ENCODE results near the gene FAM50A.

The FAM50A gene

DNA sequence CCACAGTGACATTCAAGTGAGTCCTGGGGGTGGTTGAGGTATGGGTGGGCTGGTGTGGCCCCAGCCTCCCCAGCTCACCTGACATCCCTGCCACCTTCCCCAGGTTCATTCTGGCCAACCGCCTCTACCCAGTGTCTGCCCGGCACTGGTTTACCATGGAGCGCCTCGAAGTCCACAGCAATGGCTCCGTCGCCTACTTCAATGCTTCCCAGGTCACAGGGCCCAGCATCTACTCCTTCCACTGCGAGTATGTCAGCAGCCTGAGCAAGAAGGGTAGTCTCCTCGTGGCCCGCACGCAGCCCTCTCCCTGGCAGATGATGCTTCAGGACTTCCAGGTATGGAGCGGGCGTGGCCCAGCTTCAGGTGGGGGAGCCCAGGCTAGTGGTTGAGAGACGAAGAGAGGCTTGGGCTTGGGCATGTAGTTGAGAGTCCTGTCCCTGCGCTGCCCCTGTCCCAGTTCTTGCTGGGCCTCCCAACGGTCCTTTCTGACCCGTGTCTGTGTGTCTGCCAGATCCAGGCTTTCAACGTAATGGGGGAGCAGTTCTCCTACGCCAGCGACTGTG, 8.7 kb upstream of the FAM50A start:
- Histone ChIP-seq H3K36me3 (ENCODE audit: low read length) (no peaks in the 10 kb centered on the region), H3K9ac (ENCODE audit: low read length) (no peak overlapping the region), H4K20me1 (ENCODE audit: low read depth, low read length) (no peaks in the 10 kb centered on the region), H3K27ac (ENCODE audit: low read depth, low read length) (no peak overlapping the region), H3F3A (ENCODE audit: insufficient read depth) (peaks cover 5% of the 10 kb centered on the region; the same call in 1 of the 2 replicates), H3K4me2 (ENCODE audit: low read depth, low read length, poor library complexity, severe bottlenecking) (no peak overlapping the region), H2AFZ (ENCODE audit: low read depth, low read length, severe bottlenecking) (no peak overlapping the region), H3K27me3 (ENCODE audit: low read length) (no peaks in the 10 kb centered on the region), H3K9me3 (ENCODE audit: insufficient read depth, low read length) (no peaks in the 10 kb centered on the region), H3K4me3 (ENCODE audit: insufficient read depth, low read length, poor library complexity, severe bottlenecking) (no peak overlapping the region), H3K79me2 (ENCODE audit: insufficient read depth, low read length) (peaks cover 18% of the 10 kb centered on the region), H3K9me2 (replicated peaks; ENCODE audit: insufficient read depth, low read length) (no peaks in the 10 kb centered on the region)
- TF ChIP-seq, protein P1, sequence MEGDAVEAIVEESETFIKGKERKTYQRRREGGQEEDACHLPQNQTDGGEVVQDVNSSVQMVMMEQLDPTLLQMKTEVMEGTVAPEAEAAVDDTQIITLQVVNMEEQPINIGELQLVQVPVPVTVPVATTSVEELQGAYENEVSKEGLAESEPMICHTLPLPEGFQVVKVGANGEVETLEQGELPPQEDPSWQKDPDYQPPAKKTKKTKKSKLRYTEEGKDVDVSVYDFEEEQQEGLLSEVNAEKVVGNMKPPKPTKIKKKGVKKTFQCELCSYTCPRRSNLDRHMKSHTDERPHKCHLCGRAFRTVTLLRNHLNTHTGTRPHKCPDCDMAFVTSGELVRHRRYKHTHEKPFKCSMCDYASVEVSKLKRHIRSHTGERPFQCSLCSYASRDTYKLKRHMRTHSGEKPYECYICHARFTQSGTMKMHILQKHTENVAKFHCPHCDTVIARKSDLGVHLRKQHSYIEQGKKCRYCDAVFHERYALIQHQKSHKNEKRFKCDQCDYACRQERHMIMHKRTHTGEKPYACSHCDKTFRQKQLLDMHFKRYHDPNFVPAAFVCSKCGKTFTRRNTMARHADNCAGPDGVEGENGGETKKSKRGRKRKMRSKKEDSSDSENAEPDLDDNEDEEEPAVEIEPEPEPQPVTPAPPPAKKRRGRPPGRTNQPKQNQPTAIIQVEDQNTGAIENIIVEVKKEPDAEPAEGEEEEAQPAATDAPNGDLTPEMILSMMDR (IDR thresholded peaks at IDR 0.05; ENCODE audit: insufficient read depth, low read length, poor library complexity, severe bottlenecking): no peak
- TF ChIP-seq EZH2phosphoT487 (conservative IDR thresholded peaks at IDR 0.05; ENCODE audit: low read length): no peak

DNA sequence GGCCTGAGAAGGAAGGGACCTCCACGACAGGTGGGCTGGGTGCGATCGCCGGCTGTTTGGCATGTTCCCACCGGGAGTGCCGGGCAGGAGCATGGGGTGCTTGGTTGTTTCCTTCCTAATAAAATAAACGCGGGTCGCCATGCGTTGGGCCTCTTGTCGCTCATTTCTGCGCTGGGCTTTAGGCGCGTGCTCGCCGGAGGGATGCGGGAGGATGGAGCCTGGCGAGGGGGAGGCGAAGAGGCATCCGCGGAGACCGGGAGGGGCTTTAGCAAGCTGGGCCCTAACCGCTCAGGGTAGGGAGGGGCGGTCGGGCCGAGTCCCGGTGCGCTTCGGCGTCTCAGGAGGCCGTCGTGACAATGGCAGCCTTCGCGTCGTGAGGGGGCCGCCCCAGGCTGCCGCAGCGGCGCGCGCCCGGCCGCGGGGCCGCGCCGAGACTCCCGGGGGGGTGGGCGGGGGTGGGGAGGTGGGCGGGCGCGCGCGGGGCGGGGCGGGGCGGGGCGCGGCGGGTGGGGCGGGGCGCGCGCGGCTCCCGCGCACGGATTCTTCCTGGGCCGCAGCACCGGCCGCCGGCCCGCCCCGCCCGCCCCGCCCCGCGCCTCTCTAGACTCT, 7.5 kb upstream of the FAM50A start:
- H3K4me2 ChIP-seq (ENCODE audit: low read depth, low read length, poor library complexity, severe bottlenecking): peak overlapping the region; percentile 67
- peak overlapping the region; percentile 67 for H3K4me3 ChIP-seq (ENCODE audit: insufficient read depth, low read length, poor library complexity, severe bottlenecking)
- H3K9me2 ChIP-seq (replicated peaks; ENCODE audit: insufficient read depth, low read length): no peaks in the 10 kb centered on the region
- peak overlapping the region; percentile 50 for H3K27ac ChIP-seq (ENCODE audit: low read depth, low read length)
- peaks cover 15% of the 10 kb centered on the region for H3K79me2 ChIP-seq (ENCODE audit: insufficient read depth, low read length)
- no peak for TF ChIP-seq EZH2phosphoT487 (conservative IDR thresholded peaks at IDR 0.05; ENCODE audit: low read length)
- TF ChIP-seq, protein P1 (IDR thresholded peaks at IDR 0.05; ENCODE audit: insufficient read depth, low read length, poor library complexity, severe bottlenecking): no peak
- H2AFZ ChIP-seq (ENCODE audit: low read depth, low read length, severe bottlenecking): no peak overlapping the region
- peak overlapping the region; percentile 72 for H3K9ac ChIP-seq (ENCODE audit: low read length)
- H3F3A ChIP-seq (ENCODE audit: insufficient read depth): peaks cover 5% of the 10 kb centered on the region; the same call in 1 of the 2 replicates
- H3K9me3 ChIP-seq (ENCODE audit: insufficient read depth, low read length): no peaks in the 10 kb centered on the region
- H3K27me3 ChIP-seq (ENCODE audit: low read length): no peaks in the 10 kb centered on the region
- H3K36me3 ChIP-seq (ENCODE audit: low read length): no peaks in the 10 kb centered on the region
- no peaks in the 10 kb centered on the region for H4K20me1 ChIP-seq (ENCODE audit: low read depth, low read length)

DNA sequence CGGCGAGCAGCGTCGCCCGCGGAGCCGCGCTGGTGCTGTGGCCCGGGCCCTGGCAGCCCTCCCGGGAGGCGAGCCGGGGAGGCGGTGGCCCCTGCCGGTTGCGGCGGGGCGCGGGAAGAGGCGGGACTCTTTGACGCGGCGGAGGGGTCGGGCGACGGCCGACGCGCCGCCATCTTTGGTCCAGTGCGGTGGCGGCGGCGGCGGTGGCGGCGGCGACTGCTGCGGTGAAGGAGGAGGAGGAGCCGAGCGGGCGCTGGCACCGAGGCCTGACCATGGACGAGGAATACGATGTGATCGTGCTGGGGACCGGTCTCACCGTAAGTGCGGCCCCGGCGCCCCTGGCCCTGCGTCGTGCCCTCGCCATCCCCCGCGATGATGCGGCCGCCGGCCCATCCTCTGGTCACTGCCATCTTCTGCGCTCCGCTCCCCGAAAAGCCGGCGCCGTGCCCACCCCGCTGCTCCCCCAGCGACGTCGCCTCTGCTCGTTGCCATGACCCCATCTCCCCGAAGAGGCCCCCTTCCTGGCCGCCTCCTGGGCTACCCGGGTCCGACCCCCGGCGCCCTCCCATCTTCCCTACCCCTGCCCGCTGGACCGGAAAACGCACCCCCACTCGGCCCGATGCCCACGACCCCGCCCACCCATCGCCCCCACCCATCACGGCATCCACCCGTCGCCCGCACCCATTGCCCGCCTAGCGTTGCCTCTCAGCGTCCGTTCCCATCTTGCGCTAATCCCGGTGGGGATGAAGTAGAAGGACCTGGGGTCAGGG, 6.8 kb upstream of the FAM50A start, which contains the start of gene GDI1:
Gene GDI1, plus strand, starts transcription at position 172 of the 770 bp plus-strand sequence. Its CDS starts 101 bp downstream, at position 273.
- Histone ChIP-seq H3K9ac (ENCODE audit: low read length) (peak within 1 kb of the TSS; percentile 72), H3K27ac (ENCODE audit: low read depth, low read length) (peak within 1 kb of the TSS; percentile 50), H3F3A (ENCODE audit: insufficient read depth) (peaks cover 5% of the 10 kb centered on the region; the same call in 1 of the 2 replicates), H3K9me2 (replicated peaks; ENCODE audit: insufficient read depth, low read length) (no peaks in the 10 kb centered on the region), H3K36me3 (ENCODE audit: low read length) (no peaks in the 10 kb centered on the region), H2AFZ (ENCODE audit: low read depth, low read length, severe bottlenecking) (no peak within 1 kb of the TSS), H3K9me3 (ENCODE audit: insufficient read depth, low read length) (no peaks in the 10 kb centered on the region), H4K20me1 (ENCODE audit: low read depth, low read length) (no peaks in the 10 kb centered on the region), H3K4me3 (ENCODE audit: insufficient read depth, low read length, poor library complexity, severe bottlenecking) (peak within 1 kb of the TSS; percentile 67), H3K4me2 (ENCODE audit: low read depth, low read length, poor library complexity, severe bottlenecking) (peak within 1 kb of the TSS; percentile 67), H3K79me2 (ENCODE audit: insufficient read depth, low read length) (peaks cover 15% of the 10 kb centered on the region), H3K27me3 (ENCODE audit: low read length) (no peaks in the 10 kb centered on the region)
- TF ChIP-seq EZH2phosphoT487 (conservative IDR thresholded peaks at IDR 0.05; ENCODE audit: low read length): no peak
- TF ChIP-seq, protein P1 (IDR thresholded peaks at IDR 0.05; ENCODE audit: insufficient read depth, low read length, poor library complexity, severe bottlenecking): no peak
